Aorta (tissue), 5 donors: ENCODE measurements around the gene SLC6A12. TPM values are rescaled to one million over a fixed set of nuclear protein-coding genes. Genes with fewer than 3 reads are reported as not detected.
"Not testable (repeated sequence)": the region's sequence is repeated elsewhere in the genome, so short reads cannot be mapped to it uniquely, and the experiment has no call there.

Experiments used
- ATAC-seq: fragments of 200-7000 bp; cut with Tn5 transposase; one replicate; pipeline ENCODE4 v1.9.1; 2022; ENCODE audit warnings: moderate library complexity; ENCODE audit not compliant: low FRiP score
- DNase-seq, 2 donors: peaks; one replicate each; pipeline ENCODE4 v3.0.0-alpha.2; 2020
- H3K27ac ChIP-seq, 2 donors: one replicate each; pipeline ENCODE4 v1.5.1; 2013; ENCODE audit warnings: low read length in 2 of 2, mild to moderate bottlenecking in 2 of 2, moderate library complexity in 2 of 2, control low read depth in 1 of 2, inconsistent platforms in 1 of 2, low read depth in 1 of 2
- H3K27me3 ChIP-seq, 2 donors: one replicate each; pipeline ENCODE4 v1.6.1; 2013; ENCODE audit warnings: control low read depth in 1 of 2, low read length in 1 of 2, mild to moderate bottlenecking in 1 of 2, moderate library complexity in 1 of 2; ENCODE audit not compliant: insufficient read depth in 2 of 2, control insufficient read depth in 1 of 2
- H3K36me3 ChIP-seq, 2 donors: one replicate each; pipeline ENCODE4 v1.6.1; 2013; ENCODE audit warnings: control low read depth in 1 of 2, low read length in 1 of 2, mild to moderate bottlenecking in 1 of 2; ENCODE audit not compliant: insufficient read depth in 2 of 2, control insufficient read depth in 1 of 2
- H3K4me1 ChIP-seq, 2 donors: one replicate each; pipeline ENCODE4 v1.6.1; 2013; ENCODE audit warnings: low read length in 2 of 2, control low read depth in 1 of 2, mild to moderate bottlenecking in 1 of 2, moderate library complexity in 1 of 2; ENCODE audit not compliant: insufficient read depth in 2 of 2, control insufficient read depth in 1 of 2
- H3K4me3 ChIP-seq, 2 donors: one replicate each; pipeline ENCODE4 v1.5.1; 2013; ENCODE audit warnings: low read length in 2 of 2, control low read depth in 1 of 2, mild to moderate bottlenecking in 1 of 2
- H3K9me3 ChIP-seq: one replicate; pipeline ENCODE4 v1.6.1; 2013; ENCODE audit warnings: mild to moderate bottlenecking, low read length; ENCODE audit not compliant: control insufficient read depth
- WGBS, 2 donors: extraction: QIAGEN DNeasy Blood & Tissue Kit; methylation state at CpG; one replicate each; pipeline ENCODE4 v1.1.7; 2013; 5-methylcytosine and 5-hydroxymethylcytosine counted together
- intact Hi-C, 2 donors: fragments of 100-400 bp; cut with DNase I; formaldehyde crosslinking; loops; one replicate each; pipeline versions ENCODE4 v1.14.2 to v1.15.0; 2022
- polyA plus RNA-seq, 2 donors: library from polyadenylated mRNA; stranded (reverse); fragments of 200-250 nt; gene quantifications; one replicate each; pipeline ENCODE4 v1.2.3, GENCODE V29; 2013
- total RNA-seq, 2 donors: library from RNA; stranded (reverse); fragmentation: NEBNext Ultra II Directional; extraction: Animal tissue kit (Norgen Biotek cat#: 25700); gene quantifications; one replicate each; pipeline ENCODE4 v1.2.1, GENCODE V29; 2021
- donor health status: healthy with polysubstance abuse.
- donor health status: Bipolar disorder and iron deficiency.
- donor health status: DM: no; HTN: no; CAD: no.
- donor health status: DM: no; HTN: no; CAD: no.
- donor health status: DM: yes; HTN: yes; CAD: no.

Gene SLC6A12
- total and polyA plus RNA-seq, 4 donors = 0.38 to 2.2 (median 1.3) TPM; not detected in 1

- intact Hi-C loops = no loop called here
Observed at GRCh38 chr12:223841-224240, 9.9 kb upstream of the SLC6A12 start.

GRCh38 chr12:221736-222135 lies 7.8 kb upstream of the SLC6A12 start:
- Histone ChIP-seq H3K27ac (no peak overlapping the region), H3K4me1 (no peaks in the 10 kb centered on the region), H3K4me3 (no peak overlapping the region), H3K36me3 (no peaks in the 10 kb centered on the region), H3K9me3 (no peaks in the 10 kb centered on the region), H3K27me3 (no peaks in the 10 kb centered on the region)
- intact Hi-C loops = no loop called here
- WGBS, 2 donors = 77 to 81% methylated on average over 6 of the region's 6 CpGs
- DNase-seq = no peak
- no peak for ATAC-seq

More at GRCh38 chr12:223841-224240, 9.9 kb upstream of the SLC6A12 start:
- Histone ChIP-seq H3K36me3 (no peaks in the 10 kb centered on the region), H3K27me3 (no peaks in the 10 kb centered on the region), H3K4me3 (no peak overlapping the region), H3K9me3 (no peaks in the 10 kb centered on the region), H3K27ac (no peak overlapping the region), H3K4me1 (no peaks in the 10 kb centered on the region)
- no peak for DNase-seq
- ATAC-seq = no peak
- 83 to 85% methylated on average over 11 of the region's 11 CpGs for WGBS, 2 donors

- no peaks in the 10 kb centered on the region for H3K9me3 ChIP-seq
- 81 to 82% methylated on average over 15 to 19 of the region's 19 CpGs for WGBS, 2 donors
- intact Hi-C loops = no loop called here
Observed at GRCh38 chr12:220946-221550, 7.1 kb upstream of the SLC6A12 start.

GRCh38 chr12:220491-220890 lies 6.5 kb upstream of the SLC6A12 start:
- H3K9me3 ChIP-seq = no peaks in the 10 kb centered on the region

More at GRCh38 chr12:220946-221550, 7.1 kb upstream of the SLC6A12 start:
- Histone ChIP-seq H3K4me3 (no peak overlapping the region), H3K27ac (no peak overlapping the region), H3K36me3 (no peaks in the 10 kb centered on the region), H3K4me1 (no peaks in the 10 kb centered on the region), H3K27me3 (no peaks in the 10 kb centered on the region)
- ATAC-seq (no peak), DNase-seq (peak in 1 of 2 donors; percentile 65)

GRCh38 chr12:219891-220352 lies 6.0 kb upstream of the SLC6A12 start:
- H3K27ac ChIP-seq = no peak overlapping the region
- no peaks in the 10 kb centered on the region for H3K4me1 ChIP-seq
- no peaks in the 10 kb centered on the region for H3K36me3 ChIP-seq
- peak; percentile 83 to 84 for DNase-seq
- WGBS, 2 donors = 28 to 30% methylated on average over 17 of the region's 17 CpGs
- intact Hi-C loops = no loop called here
- H3K4me3 ChIP-seq = no peak overlapping the region
- peak; percentile 50 for ATAC-seq
- no peaks in the 10 kb centered on the region for H3K27me3 ChIP-seq
- no peaks in the 10 kb centered on the region for H3K9me3 ChIP-seq

More at GRCh38 chr12:220491-220890, 6.5 kb upstream of the SLC6A12 start:
- no peak overlapping the region for H3K27ac ChIP-seq
- H3K4me3 ChIP-seq = no peak overlapping the region
- no peaks in the 10 kb centered on the region for H3K36me3 ChIP-seq
- no peak for ATAC-seq
- WGBS, 2 donors = 33 to 41% methylated on average over 6 of the region's 6 CpGs
- no peaks in the 10 kb centered on the region for H3K27me3 ChIP-seq
- no peaks in the 10 kb centered on the region for H3K4me1 ChIP-seq
- intact Hi-C loops = no loop called here
- no peak for DNase-seq

GRCh38 chr12:218728-219590 lies 5.0 kb upstream of the SLC6A12 start:
- Histone ChIP-seq H3K36me3 (no peaks in the 10 kb centered on the region), H3K27ac (no peak overlapping the region), H3K9me3 (no peaks in the 10 kb centered on the region), H3K4me1 (no peaks in the 10 kb centered on the region), H3K27me3 (no peaks in the 10 kb centered on the region), H3K4me3 (no peak overlapping the region)
- 64 to 65% methylated on average over 30 of the region's 30 CpGs for WGBS, 2 donors
- DNase-seq = peak in 1 of 2 donors; percentile 62
- no peak for ATAC-seq
- intact Hi-C loops = no loop called here

- no peaks in the 10 kb centered on the region for H3K27me3 ChIP-seq
- H3K36me3 ChIP-seq = no peaks in the 10 kb centered on the region
- H3K4me1 ChIP-seq = no peaks in the 10 kb centered on the region
- intact Hi-C loops = no loop called here
- ATAC-seq = no peak
- peak in 1 of 2 donors; percentile 32 for DNase-seq
- H3K4me3 ChIP-seq = no peak overlapping the region
- H3K9me3 ChIP-seq = no peaks in the 10 kb centered on the region
- H3K27ac ChIP-seq = no peak overlapping the region
- WGBS, 2 donors = 67 to 73% methylated on average over 5 of the region's 5 CpGs
Observed at GRCh38 chr12:218221-218620, 4.3 kb upstream of the SLC6A12 start.

GRCh38 chr12:217029-217428 lies 3.1 kb upstream of the SLC6A12 start:
- H3K27me3 ChIP-seq, ATAC-seq, H3K27ac ChIP-seq, DNase-seq, intact Hi-C loops, H3K36me3 ChIP-seq, H3K4me1 ChIP-seq, H3K9me3 ChIP-seq, H3K4me3 ChIP-seq: not testable (repeated sequence)
- 65 to 69% methylated on average over 6 of the region's 6 CpGs for WGBS, 2 donors
